Germinal center (tissue), 1 donor: Measurements from ENCODE around the gene FAAP20.
A peak's percentile ranks its signal among the peaks of the same experiment; 100 is the strongest.

Experiments
- DNase-seq: peaks from one replicate; pipeline ENCODE4 v3.0.0; 2012; ENCODE audit warnings: mixed read lengths, low spot score

FAAP20 gene

DNA sequence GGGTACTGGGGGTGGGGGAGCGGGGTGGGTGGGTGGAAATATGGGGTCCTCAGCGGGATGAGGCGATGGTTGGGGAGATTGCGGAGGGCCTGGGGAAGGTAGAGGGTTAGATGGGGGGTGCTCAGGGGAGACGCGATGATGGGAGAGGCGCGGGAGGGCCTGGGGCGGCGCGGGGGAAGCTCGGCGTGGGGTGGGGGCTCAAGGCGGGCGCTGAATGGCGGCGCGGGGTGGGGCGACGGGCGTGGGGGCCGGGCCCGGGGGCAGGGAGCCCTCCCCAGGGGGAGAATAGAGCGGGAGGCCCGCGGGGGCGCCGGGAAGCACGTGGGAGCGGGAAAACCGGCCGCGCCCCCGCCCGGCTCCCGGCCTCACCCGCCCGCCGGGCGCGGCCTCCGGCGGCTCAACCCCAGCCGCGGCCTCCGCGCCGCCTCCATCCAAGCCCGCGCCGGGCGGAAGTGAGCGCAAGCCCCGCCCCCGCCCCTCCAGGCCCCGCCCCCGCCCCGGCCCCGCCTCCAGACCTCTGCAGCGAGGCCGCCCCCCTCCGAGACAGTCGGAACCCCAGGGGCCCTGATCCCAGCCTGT, at the start of gene FAAP20:
FAAP20 (minus strand) TSS at position 454 of the 579 bp plus-strand sequence; CDS start at position 431, 23 bp downstream.
- DNase-seq = peak; percentile 84

GRCh38 chr1:2242814-2243725, 48.5 kb upstream of the FAAP20 start:
- DNase-seq = no peak

DNA sequence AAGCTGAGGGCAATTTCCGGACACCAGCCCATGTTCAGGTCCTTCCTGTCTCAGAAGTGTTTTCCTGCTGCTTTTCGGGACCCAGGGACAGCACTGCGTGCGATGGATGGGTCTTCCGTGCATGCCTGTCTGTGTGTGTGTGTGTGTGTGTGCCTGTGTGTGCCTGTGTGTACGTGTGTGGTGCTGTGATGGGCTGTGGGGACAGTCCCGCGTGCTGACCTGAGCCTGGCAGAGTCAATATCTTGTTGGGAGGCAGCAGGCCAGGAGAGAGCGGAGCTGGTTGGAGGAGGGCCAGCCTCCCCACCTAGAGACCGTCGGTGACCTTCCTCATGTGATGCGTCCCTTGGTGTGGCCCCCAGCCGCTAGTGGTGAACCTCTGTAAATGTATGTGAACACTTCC, 47.2 kb upstream of the FAAP20 start:
- DNase-seq = no peak

DNA sequence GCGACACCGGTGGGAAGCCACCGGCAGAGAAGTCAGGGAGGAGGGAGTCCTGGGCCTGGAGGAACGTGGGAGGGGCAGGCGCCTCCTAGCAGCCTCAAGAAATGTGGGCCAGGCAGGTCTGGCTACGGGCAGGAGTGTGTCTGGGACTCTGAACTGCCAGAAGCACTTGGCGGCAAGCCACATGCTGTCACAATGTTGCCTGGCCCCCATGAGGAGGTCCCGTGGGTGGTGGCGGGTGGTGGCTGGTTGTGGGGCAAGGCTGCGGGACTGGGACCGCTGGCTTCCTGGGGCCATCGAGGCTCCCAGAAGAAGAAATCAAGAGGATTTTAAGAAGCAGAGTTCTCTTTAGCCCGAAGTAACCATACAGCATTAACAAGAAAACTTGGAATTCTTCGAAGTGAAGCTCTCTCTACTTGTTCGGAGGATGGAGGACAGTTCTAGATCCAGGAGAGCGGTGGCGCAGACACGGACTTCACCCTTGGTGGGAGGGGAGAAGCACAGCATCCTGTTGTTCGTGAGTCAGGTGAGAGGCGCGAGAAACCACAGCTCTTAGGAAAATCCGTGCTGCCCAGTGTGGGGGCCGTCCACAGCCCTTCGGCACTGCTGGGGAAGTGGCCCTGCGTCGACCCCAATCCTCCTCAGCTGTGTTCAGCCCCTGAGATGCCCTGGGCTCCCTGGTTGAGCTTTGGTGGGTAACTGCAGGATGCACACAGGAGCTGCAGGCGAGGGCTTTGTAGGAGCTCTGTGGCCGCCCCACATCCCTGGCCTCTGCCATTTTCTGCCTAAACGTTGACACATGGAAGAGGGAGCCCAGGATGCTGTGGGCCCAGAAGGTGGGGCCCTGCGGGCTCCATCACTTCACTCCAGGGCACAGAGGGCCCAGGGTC, 45.9 kb upstream of the FAAP20 start:
- DNase-seq = no peak

DNA sequence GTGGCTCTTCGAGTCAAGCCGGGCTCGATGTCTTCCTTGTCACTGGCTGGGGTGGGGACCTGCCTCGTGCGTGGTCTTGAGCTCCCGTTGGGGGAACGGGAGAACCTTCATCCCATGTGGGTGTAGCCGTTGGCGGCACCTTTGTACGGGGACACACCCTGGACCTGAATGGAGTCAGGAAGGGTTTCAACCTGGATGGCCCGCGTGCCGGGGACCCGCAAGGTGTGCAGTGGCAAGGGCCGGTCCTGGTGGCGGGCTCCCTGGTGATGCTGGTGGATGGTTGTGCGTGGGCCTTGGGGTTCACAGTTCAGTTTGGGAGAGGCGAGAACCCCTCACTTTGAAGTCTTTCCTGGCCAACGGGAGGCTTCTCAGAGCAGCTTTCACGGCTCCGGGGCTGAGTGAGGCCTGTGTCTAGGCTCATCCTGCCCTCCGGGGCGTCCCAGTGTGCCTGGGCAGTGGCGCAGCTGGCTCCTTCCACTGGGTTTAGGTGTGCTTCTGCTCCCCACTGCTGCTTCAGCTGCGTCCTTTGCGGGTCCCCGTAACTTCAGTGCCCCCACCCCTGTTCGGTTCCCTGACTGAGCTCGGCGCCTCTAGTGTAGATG, 44.9 kb upstream of the FAAP20 start:
- DNase-seq = no peak

- no peak for DNase-seq
Measured at GRCh38 chr1:2239013-2239370, 44.4 kb upstream of the FAAP20 start.

GRCh38 chr1:2238361-2239012, 43.9 kb upstream of the FAAP20 start:
- DNase-seq = no peak

- DNase-seq = no peak
Measured at GRCh38 chr1:2237773-2238172, 43.2 kb upstream of the FAAP20 start.

DNA sequence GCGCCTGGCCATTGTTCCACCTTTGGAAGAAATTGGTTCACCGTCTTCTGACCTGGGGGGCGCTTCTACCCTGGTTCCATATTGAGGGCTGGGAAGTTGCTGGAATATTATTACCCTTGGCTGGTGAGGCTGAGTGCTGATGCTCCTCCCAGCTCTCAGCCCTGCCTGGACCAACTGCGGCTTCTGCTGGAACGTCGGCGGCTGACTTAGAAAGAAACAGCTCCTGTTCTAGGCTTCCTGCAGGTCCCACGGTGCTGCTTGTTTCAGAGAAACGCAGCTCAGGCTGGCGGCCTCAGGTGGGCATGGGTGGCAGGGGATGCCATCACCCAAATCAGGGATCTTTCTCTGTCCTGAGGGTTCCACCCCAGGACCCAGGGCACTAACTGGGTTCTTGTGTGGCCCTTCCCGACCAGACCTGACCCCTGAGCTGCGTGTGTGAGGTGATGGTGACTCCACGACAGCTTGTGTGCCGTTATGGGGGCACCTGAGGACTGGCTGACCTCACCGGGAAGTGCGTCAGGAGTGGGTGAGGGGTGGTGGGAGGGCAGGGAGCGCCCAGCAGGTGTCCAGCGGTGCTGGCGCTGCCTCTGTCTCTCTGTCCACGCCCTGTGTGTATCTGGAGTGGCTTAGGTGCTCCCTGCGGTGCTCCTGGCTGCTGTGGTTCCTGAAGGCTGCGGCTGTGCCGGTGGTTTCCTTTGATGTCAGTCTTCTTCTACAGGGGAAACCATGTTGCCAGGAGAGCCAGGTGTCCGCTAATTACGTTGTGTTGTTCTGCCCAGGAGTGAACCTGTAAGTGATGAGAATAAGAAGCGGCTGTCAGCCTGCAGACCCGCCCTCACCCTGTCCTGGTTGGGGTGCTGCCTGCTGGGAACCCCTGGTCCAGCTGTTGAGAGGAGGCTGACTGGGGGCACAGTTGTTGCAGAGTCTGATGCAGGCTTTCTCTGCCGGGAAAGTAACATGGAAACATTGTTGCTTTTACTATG, 42.4 kb upstream of the FAAP20 start:
- no peak for DNase-seq

DNA sequence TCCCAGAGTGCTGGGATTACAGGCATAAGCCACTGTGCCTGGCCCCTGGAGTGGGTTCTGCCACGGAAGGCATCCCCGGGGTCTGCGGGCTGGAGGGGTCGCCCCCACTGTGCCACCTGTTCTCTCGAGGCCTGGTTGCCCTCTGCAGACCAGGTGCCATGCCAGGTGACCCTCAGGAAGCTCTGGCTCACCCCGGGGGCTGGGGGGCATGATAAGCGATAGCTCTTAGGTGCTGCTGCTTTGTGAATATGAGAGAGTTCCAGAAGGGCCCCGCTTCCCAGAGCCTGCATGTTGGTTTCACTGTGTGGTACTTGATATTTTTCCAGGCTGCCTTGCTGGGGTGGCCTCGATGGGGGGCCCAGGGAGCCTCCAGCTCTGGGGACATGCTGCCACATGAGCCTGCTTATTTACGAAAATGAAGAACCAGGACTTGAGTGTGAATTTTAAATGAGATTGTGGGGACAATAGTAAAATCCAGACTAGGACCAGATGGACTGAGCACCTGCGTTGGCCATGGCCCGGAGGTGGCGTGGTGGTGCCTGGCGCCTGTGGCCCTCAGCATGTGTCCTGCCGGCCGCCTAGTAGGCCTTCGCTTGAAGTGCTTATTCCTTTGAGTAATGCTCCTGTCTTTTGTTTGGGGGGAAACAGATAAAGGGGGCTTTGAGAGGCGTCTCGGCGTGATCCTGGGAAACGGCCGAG, 40.9 kb upstream of the FAAP20 start:
- no peak for DNase-seq

DNA sequence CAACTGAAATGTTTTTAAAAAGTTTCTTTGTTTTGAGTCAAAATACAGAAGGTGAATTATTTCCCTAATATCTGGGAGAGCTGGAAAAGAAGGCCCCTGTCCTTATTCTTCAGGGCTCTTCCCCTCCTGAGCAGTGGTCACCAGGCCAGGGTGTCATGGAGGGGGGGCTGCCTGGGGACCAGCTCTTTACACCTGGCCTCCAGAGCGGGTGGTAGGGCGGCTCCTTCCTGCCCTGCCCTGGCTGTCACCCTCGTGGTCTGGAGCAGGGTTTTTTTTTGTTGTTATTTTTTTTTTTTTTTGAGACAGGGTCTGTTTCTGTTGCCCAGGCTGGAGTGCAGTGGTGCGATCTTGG, 40.2 kb upstream of the FAAP20 start:
- no peak for DNase-seq

DNA sequence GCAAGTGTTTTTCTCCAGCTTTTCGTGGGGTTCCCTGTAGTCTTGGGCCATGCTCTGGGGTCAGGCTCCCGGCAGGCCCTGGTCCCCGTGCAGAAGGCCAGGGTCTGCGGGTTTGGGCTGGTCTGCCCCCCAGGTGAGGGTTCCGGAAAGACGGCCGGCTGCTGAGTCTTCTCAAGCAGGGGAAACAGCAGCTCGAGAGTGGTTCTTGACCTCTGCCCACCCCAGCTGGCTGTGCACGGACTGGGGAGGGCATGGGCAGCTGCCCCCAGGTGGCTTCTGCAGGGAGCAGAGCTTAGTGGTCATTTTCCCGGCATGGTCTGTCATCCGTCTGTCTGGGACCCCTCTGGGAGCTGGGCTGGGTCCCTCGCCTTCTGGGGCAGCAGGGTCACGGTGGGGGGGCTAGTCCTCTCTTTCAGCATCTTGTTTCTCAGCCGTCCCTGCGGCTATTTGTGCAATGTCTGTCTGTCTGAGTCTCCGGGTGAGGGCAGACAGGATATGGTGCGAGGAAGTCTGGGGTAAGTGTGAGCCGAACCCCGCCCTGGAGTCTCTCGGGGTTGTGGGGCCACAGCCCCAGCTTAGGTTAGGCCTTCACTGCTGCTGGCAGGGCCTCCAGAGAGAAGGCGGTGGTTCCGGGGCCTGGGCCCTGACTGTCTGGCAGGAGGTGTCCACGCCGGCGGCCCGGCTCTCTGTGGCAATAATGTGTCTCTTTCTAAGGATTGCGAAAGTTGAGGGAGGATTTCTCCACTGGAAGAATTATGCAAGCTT, 39.6 kb upstream of the FAAP20 start:
- no peak for DNase-seq

DNA sequence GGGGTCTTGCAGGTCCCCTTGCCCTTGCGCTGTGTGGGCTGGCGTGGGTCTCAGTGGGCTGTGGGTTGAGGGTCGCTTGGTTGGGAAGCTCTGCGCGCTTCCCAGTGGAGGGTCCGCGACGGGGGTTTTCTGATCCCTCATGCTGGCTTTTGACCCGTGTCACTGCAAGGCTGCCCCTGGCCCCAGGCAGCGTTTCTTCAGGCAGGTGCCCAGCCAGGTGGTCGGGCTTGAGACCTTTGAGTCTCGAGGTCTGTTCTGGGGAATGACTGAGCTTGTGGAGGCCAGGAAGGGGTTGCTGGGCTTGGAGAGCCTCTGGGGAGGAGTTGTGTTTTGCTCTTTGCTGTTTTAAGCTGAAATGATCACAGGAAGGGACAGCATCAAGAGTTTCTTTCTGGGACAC, 38.9 kb upstream of the FAAP20 start:
- DNase-seq = no peak

DNA sequence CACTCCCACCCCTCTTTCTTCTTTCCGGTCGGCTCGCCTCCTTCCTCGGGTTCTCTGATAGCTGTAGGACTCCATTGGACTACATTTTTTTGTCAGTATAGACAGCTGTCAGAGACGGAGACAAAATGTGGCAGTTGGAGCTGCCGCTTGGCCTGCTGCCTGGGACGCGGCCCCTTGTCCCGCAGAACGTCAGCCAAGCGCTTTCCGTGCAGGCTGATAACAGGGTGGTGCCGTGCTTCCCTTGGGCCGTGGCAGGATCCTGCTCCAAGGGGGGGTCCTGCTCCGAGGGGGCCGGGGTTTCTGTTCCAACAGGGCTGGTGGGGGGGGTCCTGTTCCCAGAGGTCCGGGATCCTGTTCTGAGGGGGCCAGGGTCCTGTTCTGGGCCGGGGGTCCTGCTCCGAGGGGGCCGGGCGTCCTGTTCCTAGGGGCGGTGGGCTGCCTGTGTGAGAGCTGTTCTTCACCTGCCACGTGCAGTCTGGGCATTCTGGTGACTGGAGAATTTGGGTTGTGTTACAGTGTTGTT, 38.4 kb upstream of the FAAP20 start:
- DNase-seq = no peak

- DNase-seq = no peak
Measured at GRCh38 chr1:2232255-2232915, 37.8 kb upstream of the FAAP20 start.

GRCh38 chr1:2231532-2232254, 37.1 kb upstream of the FAAP20 start:
- DNase-seq = no peak

- no peak for DNase-seq
Measured at GRCh38 chr1:2230781-2231531, 36.4 kb upstream of the FAAP20 start.
